ACC112 (cell line): ENCODE results near the gene ZBTB16.

Experiments used
- H2AFZ ChIP-seq: fragments of 200-600 bp; sonication (generic); one replicate; pipeline ENCODE4 v1.6.0; 2017; ENCODE audit warnings: antibody characterized with exemption, low read length; ENCODE audit not compliant: unreplicated experiment
- H3K27ac ChIP-seq: fragments of 200-600 bp; sonication (generic); 2 replicates; pipeline ENCODE4 v1.5.1; 2014; ENCODE audit warnings: low read depth, mild to moderate bottlenecking, antibody characterized with exemption, low read length, moderate library complexity
- H3K27me3 ChIP-seq: fragments of 200-600 bp; sonication (generic); 2 replicates; pipeline ENCODE4 v1.6.1; 2014; ENCODE audit warnings: mild to moderate bottlenecking, antibody characterized with exemption, low read length, moderate library complexity, mixed read lengths; ENCODE audit not compliant: insufficient read depth
- H3K36me3 ChIP-seq: fragments of 200-600 bp; sonication (generic); 2 replicates; pipeline ENCODE4 v1.6.1; 2016; ENCODE audit warnings: mild to moderate bottlenecking, antibody characterized with exemption, low read length, moderate library complexity, mixed read lengths; ENCODE audit not compliant: insufficient read depth
- H3K4me1 ChIP-seq: fragments of 200-600 bp; sonication (generic); one replicate; pipeline ENCODE4 v1.6.1; 2016; ENCODE audit warnings: low read length, mixed read lengths; ENCODE audit not compliant: insufficient read depth, unreplicated experiment, control insufficient read depth
- H3K4me3 ChIP-seq: fragments of 200-600 bp; sonication (generic); 2 replicates; pipeline ENCODE4 v1.5.1; 2014; ENCODE audit warnings: mild to moderate bottlenecking, low read depth, low read length
- H3K79me2 ChIP-seq: fragments of 200-600 bp; sonication (generic); one replicate; pipeline ENCODE4 v1.6.0; 2016; ENCODE audit warnings: low read length; ENCODE audit not compliant: control insufficient read depth, unreplicated experiment, insufficient read depth

Gene ZBTB16

GRCh38 chr11:114239753-114240161, 180.2 kb downstream of the ZBTB16 start:
- no peak overlapping the region for H3K27ac ChIP-seq
- H2AFZ ChIP-seq = no peak overlapping the region
- H3K79me2 ChIP-seq = no peaks in the 10 kb centered on the region
- H3K36me3 ChIP-seq = 0 out of 2 replicates have a peak, but pooled peaks cover 8% of the 10 kb centered on the region
- peaks cover 27% of the 10 kb centered on the region for H3K4me1 ChIP-seq
- H3K27me3 ChIP-seq = no peaks in the 10 kb centered on the region
- H3K4me3 ChIP-seq = no peak overlapping the region

- no peak overlapping the region for H3K27ac ChIP-seq
- H3K79me2 ChIP-seq = no peaks in the 10 kb centered on the region
- peaks cover 13% of the 10 kb centered on the region for H3K4me1 ChIP-seq
- no peak overlapping the region for H2AFZ ChIP-seq
- peaks cover 24% of the 10 kb centered on the region; the same call in 1 of the 2 replicates for H3K36me3 ChIP-seq
- no peaks in the 10 kb centered on the region for H3K27me3 ChIP-seq
- H3K4me3 ChIP-seq = no peak overlapping the region
These were observed 182.5 kb downstream of the ZBTB16 start for GRCh38 chr11:114242032-114242431.

- Histone ChIP-seq H2AFZ (no peak overlapping the region), H3K27me3 (no peaks in the 10 kb centered on the region), H3K4me1 (no peaks in the 10 kb centered on the region), H3K36me3 (peaks cover 28% of the 10 kb centered on the region; the same call in 1 of the 2 replicates), H3K4me3 (no peak overlapping the region), H3K27ac (no peak overlapping the region), H3K79me2 (no peaks in the 10 kb centered on the region)
These were observed 184.2 kb downstream of the ZBTB16 start for GRCh38 chr11:114243461-114244372.

GRCh38 chr11:114244726-114245394, 185.3 kb downstream of the ZBTB16 start:
- H3K27ac ChIP-seq = no peak overlapping the region
- H3K4me1 ChIP-seq = no peaks in the 10 kb centered on the region
- H2AFZ ChIP-seq = no peak overlapping the region
- peaks cover 28% of the 10 kb centered on the region; the same call in 1 of the 2 replicates for H3K36me3 ChIP-seq
- no peak overlapping the region for H3K4me3 ChIP-seq
- no peaks in the 10 kb centered on the region for H3K27me3 ChIP-seq
- no peaks in the 10 kb centered on the region for H3K79me2 ChIP-seq

GRCh38 chr11:114246321-114247069, 187.0 kb downstream of the ZBTB16 start:
- Histone ChIP-seq H3K36me3 (peaks cover 28% of the 10 kb centered on the region; the same call in 1 of the 2 replicates), H3K27me3 (no peaks in the 10 kb centered on the region), H3K4me3 (no peak overlapping the region), H2AFZ (no peak overlapping the region), H3K4me1 (no peaks in the 10 kb centered on the region), H3K79me2 (no peaks in the 10 kb centered on the region), H3K27ac (no peak overlapping the region)

GRCh38 chr11:114247070-114247789, 187.7 kb downstream of the ZBTB16 start:
- Histone ChIP-seq H3K4me1 (no peaks in the 10 kb centered on the region), H3K79me2 (no peaks in the 10 kb centered on the region), H3K4me3 (no peak overlapping the region), H2AFZ (no peak overlapping the region), H3K27me3 (no peaks in the 10 kb centered on the region), H3K27ac (no peak overlapping the region), H3K36me3 (peaks cover 27% of the 10 kb centered on the region; the same call in 1 of the 2 replicates)

GRCh38 chr11:114250180-114250579, 190.7 kb downstream of the ZBTB16 start:
- Histone ChIP-seq H3K4me3 (no peak overlapping the region), H3K27ac (no peak overlapping the region), H3K27me3 (no peaks in the 10 kb centered on the region), H3K79me2 (no peaks in the 10 kb centered on the region), H3K36me3 (peaks cover 17% of the 10 kb centered on the region; the same call in 1 of the 2 replicates), H3K4me1 (no peaks in the 10 kb centered on the region), H2AFZ (no peak overlapping the region)

GRCh38 chr11:114250993-114251814, 191.7 kb downstream of the ZBTB16 start:
- no peaks in the 10 kb centered on the region for H3K27me3 ChIP-seq
- H3K4me3 ChIP-seq = no peak overlapping the region
- H3K36me3 ChIP-seq = peaks cover 9% of the 10 kb centered on the region
- no peaks in the 10 kb centered on the region for H3K4me1 ChIP-seq
- no peak overlapping the region for H2AFZ ChIP-seq
- H3K79me2 ChIP-seq = no peaks in the 10 kb centered on the region
- no peak overlapping the region for H3K27ac ChIP-seq

- no peak overlapping the region for H3K27ac ChIP-seq
- H3K79me2 ChIP-seq = no peaks in the 10 kb centered on the region
- no peak overlapping the region for H2AFZ ChIP-seq
- H3K36me3 ChIP-seq = peaks cover 8% of the 10 kb centered on the region
- no peaks in the 10 kb centered on the region for H3K27me3 ChIP-seq
- H3K4me3 ChIP-seq = no peak overlapping the region
- peaks cover 1% of the 10 kb centered on the region for H3K4me1 ChIP-seq
These were observed 192.4 kb downstream of the ZBTB16 start for GRCh38 chr11:114251815-114252337.
